ENCODE results near the gene CRAMP1. TPM values are rescaled to one million over a fixed set of nuclear protein-coding genes. Genes with fewer than 3 reads are reported as not detected.

The CRAMP1 gene
- total and polyA plus RNA-seq, 7 donors = 2.4 to 24.6 (median 6.4) TPM

GRCh38 chr16:1571012-1571671 is 41.0 kb upstream of the CRAMP1 start:
- 47 to 75% methylated on average over 7 of the region's 7 CpGs for WGBS, 2 donors
- Histone ChIP-seq H3K9me3 (no peaks in the 10 kb centered on the region), H3K27ac (no peak overlapping the region), H3K4me3 (no peak overlapping the region), H3K27me3 (no peaks in the 10 kb centered on the region), H3K4me1 (no peaks in the 10 kb centered on the region), H3K36me3 (peaks cover 0 to 39% (median 5%) of the 10 kb centered on the region in 4 donors)
- intact Hi-C loops (cut with DNase I) = no loop called here
- TF ChIP-seq EP300 (IDR thresholded peaks at IDR 0.05) (no peak), CTCF (IDR thresholded peaks at IDR 0.05) (no peak), POLR2A (IDR thresholded peaks at IDR 0.05) (no peak), POLR2AphosphoS5 (IDR thresholded peaks at IDR 0.05) (no peak)
- no peak for DNase-seq

GRCh38 chr16:1572673-1573072 is 39.5 kb upstream of the CRAMP1 start:
- intact Hi-C loops (cut with DNase I) = no loop called here
- Histone ChIP-seq H3K4me1 (no peaks in the 10 kb centered on the region), H3K36me3 (peaks cover 0 to 48% (median 5%) of the 10 kb centered on the region in 4 donors), H3K27ac (no peak overlapping the region), H3K27me3 (no peaks in the 10 kb centered on the region), H3K4me3 (no peak overlapping the region), H3K9me3 (no peaks in the 10 kb centered on the region)
- no peak for DNase-seq
- WGBS, 2 donors = 86 to 90% methylated on average over 7 of the region's 7 CpGs
- TF ChIP-seq CTCF (IDR thresholded peaks at IDR 0.05) = no peak
- TF ChIP-seq EP300 (IDR thresholded peaks at IDR 0.05) = no peak
- TF ChIP-seq POLR2AphosphoS5 (IDR thresholded peaks at IDR 0.05) = no peak
- no peak for TF ChIP-seq POLR2A (IDR thresholded peaks at IDR 0.05)

- no peak for TF ChIP-seq POLR2A (IDR thresholded peaks at IDR 0.05)
- TF ChIP-seq EP300 (IDR thresholded peaks at IDR 0.05) = no peak
- no peak for TF ChIP-seq CTCF (IDR thresholded peaks at IDR 0.05)
- no peak for TF ChIP-seq POLR2AphosphoS5 (IDR thresholded peaks at IDR 0.05)
- Histone ChIP-seq H3K4me1 (no peaks in the 10 kb centered on the region), H3K27me3 (no peaks in the 10 kb centered on the region), H3K36me3 (peaks cover 0 to 54% (median 5%) of the 10 kb centered on the region in 4 donors), H3K9me3 (no peaks in the 10 kb centered on the region), H3K27ac (no peak overlapping the region), H3K4me3 (no peak overlapping the region)
- intact Hi-C loops (cut with DNase I) = no loop called here
- 87 to 88% methylated on average over 5 of the region's 5 CpGs for WGBS, 2 donors
- no peak for DNase-seq
Observed at GRCh38 chr16:1573301-1573700, 38.9 kb upstream of the CRAMP1 start.

- H3K36me3 ChIP-seq = peaks cover 0 to 66% (median 12%) of the 10 kb centered on the region in 4 donors
- no peak overlapping the region for H3K4me3 ChIP-seq
- H3K27me3 ChIP-seq = no peaks in the 10 kb centered on the region
- DNase-seq = no peak
- intact Hi-C loops (cut with DNase I) = no loop called here
- H3K4me1 ChIP-seq = no peaks in the 10 kb centered on the region
- TF ChIP-seq CTCF (IDR thresholded peaks at IDR 0.05) (no peak), POLR2A (IDR thresholded peaks at IDR 0.05) (no peak), POLR2AphosphoS5 (IDR thresholded peaks at IDR 0.05) (no peak), EP300 (IDR thresholded peaks at IDR 0.05) (no peak)
- H3K9me3 ChIP-seq = no peaks in the 10 kb centered on the region
- no peak overlapping the region for H3K27ac ChIP-seq
Observed at GRCh38 chr16:1575578-1575977, 36.6 kb upstream of the CRAMP1 start.

- DNase-seq = no peak
- H3K4me1 ChIP-seq = no peaks in the 10 kb centered on the region
- no peak for TF ChIP-seq EP300 (IDR thresholded peaks at IDR 0.05)
- no peak for TF ChIP-seq POLR2A (IDR thresholded peaks at IDR 0.05)
- TF ChIP-seq CTCF (IDR thresholded peaks at IDR 0.05) = no peak
- TF ChIP-seq POLR2AphosphoS5 (IDR thresholded peaks at IDR 0.05) = no peak
- H3K27ac ChIP-seq = no peak overlapping the region
- no peaks in the 10 kb centered on the region for H3K27me3 ChIP-seq
- H3K9me3 ChIP-seq = no peaks in the 10 kb centered on the region
- H3K4me3 ChIP-seq = no peak overlapping the region
- H3K36me3 ChIP-seq = peaks cover 5 to 74% (median 18%) of the 10 kb centered on the region in 4 donors
- intact Hi-C loops (cut with DNase I) = no loop called here
- 80 to 92% methylated on average over 5 of the region's 5 CpGs for WGBS, 2 donors
Observed at GRCh38 chr16:1579214-1579613, 32.9 kb upstream of the CRAMP1 start.

Data from sigmoid colon (tissue), 7 donors.